DND-41 (cell line): ENCODE results near the gene BSG.

Source experiments
- EZH2 ChIP-seq: IDR thresholded peaks from 3 replicates; pipeline ENCODE4 v1.6.1; 2012; ENCODE audit warnings: borderline replicate concordance, low read depth, mild to moderate bottlenecking, moderate library complexity, low read length, inconsistent platforms; ENCODE audit not compliant: severe bottlenecking
- TF ChIP-seq, protein P1 (sequence below): IDR thresholded peaks from 2 replicates; pipeline ENCODE4 v1.5.1; 2012; ENCODE audit warnings: borderline replicate concordance, low read length, moderate library complexity, mild to moderate bottlenecking; ENCODE audit not compliant: poor library complexity, severe bottlenecking; ENCODE audit errors: extremely low read depth

DNA sequence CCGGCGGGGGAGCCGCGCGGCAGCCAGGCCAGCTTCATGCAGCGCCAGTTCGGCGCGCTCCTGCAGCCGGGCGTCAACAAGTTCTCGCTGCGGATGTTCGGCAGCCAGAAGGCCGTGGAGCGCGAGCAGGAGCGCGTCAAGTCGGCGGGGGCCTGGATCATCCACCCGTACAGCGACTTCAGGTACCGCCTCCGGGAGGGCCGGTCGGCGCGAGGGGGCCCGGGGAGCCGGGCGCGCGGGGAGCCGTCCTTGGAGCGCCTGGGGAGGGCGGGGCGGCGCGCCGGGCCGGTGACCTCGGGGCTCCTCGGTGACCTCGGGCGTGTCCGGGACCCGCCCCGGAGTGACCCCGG, 18.0 kb downstream of the BSG start:
- TF ChIP-seq, protein P1, sequence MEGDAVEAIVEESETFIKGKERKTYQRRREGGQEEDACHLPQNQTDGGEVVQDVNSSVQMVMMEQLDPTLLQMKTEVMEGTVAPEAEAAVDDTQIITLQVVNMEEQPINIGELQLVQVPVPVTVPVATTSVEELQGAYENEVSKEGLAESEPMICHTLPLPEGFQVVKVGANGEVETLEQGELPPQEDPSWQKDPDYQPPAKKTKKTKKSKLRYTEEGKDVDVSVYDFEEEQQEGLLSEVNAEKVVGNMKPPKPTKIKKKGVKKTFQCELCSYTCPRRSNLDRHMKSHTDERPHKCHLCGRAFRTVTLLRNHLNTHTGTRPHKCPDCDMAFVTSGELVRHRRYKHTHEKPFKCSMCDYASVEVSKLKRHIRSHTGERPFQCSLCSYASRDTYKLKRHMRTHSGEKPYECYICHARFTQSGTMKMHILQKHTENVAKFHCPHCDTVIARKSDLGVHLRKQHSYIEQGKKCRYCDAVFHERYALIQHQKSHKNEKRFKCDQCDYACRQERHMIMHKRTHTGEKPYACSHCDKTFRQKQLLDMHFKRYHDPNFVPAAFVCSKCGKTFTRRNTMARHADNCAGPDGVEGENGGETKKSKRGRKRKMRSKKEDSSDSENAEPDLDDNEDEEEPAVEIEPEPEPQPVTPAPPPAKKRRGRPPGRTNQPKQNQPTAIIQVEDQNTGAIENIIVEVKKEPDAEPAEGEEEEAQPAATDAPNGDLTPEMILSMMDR: no peak
- TF ChIP-seq EZH2: no peak
